Measurements from ENCODE around the gene FXYD4.
A peak's percentile ranks its signal among the peaks of the same experiment; 100 is the strongest.
"Not testable (repeated sequence)": the region's sequence is repeated elsewhere in the genome, so short reads cannot be mapped to it uniquely, and the experiment has no call there.

FXYD4 gene, protein sequence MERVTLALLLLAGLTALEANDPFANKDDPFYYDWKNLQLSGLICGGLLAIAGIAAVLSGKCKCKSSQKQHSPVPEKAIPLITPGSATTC

DNA sequence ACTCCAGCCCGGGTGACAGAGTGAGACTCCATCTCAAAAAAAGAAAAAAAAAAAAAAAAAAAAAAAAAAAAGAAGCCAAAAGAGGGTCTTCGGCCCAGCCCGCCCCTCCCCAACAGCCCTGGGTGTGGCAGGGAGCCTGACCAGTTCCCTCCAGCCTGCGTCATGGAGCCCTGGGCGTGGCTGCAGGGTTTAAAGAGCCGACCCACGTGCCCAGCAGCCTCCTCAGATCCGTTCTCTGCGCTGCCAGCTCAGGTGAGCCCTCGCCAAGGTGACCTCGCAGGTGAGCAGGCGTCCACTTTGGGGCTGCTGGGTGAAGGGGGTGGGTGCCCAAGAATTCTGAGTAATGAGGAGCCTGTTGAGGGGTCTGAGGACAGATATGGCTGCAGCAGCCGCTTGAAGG lies at the start of gene FXYD4:
Gene FXYD4 (plus strand): TSS at position 219 of the 400 bp plus-strand sequence. CDS start 2,111 bp downstream, outside the sequence.
- DNase-seq, result no peak

DNA sequence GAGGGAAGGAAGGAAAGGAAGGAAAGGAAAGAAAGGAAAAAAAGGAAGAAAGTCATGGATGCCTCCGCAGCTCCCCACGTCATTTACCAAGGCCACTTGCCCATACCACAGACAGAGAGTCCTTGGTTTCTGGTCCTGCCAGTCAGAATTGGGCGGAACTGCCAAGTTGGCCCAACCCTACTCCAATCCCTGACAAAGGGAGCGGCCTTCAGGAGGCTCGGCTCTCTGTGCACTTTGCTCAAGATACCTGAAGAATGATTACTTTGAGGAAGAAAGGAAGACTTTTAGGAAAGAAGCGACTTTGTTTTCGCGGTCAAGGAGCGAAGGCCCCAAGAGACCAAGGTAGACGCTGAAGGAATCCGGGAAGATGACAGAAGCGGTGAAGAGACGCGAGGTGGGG lies 49.1 kb upstream of the FXYD4 start:
- no peak for DNase-seq

DNA sequence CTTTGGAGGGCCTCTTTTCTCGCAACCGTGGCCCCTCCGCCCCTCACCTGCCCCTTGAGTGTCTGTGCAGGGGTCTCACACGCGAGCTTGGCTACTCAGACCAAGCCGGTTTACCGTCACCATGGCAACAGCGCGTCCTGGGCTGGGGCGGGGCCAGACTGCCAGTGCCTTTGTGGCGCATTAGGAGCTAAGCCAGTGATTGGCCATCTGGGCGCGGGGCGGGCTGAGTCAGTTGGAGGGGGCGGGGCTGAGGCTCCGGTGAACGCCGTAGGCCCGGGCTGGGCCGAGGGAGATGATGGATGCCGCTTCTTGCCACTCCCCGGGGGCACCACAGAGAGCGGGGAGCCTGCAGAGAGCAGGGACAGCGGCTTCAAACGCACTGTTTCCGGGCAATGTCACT lies 48.7 kb upstream of the FXYD4 start:
- peak; percentile 88 to 90 for DNase-seq

DNA sequence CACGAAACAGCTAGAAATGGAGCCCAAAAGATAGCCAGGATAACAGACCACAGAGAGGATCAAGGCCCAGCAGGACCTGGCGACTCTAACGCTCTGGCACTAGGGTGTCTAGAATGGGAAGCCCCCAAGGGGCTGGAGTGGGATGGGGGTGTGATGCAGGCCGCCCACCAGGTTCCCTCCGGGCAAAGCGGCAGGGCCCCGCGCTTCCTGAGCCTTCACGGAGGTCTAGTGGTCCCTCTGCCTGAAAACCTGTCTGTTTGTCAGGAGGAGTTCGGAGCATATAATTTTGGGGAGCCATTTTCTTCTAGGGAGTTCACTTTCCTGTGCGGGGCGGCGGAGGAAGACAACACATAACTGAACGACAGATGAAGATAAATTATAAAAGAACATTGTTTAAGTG lies 48.2 kb upstream of the FXYD4 start:
- DNase-seq, result no peak

DNA sequence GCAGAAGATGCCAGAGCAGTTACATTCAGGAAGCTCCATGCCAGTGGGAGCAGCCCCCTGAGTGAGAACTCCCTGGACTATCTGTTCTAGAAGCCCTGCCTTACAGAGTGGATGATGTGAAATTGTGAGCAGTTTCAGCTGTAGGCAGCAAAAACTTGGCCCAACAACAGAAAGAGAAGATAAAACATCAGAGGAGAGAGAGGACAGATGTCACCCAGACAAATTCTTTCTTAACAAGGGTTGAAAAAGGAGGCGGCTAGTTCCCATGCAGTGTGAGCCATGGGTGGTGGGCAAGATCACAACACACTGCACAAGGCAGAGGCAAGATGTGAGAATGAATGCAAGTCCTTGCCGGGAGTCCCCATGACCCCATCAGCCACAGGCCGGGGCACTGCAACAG lies 46.6 kb upstream of the FXYD4 start:
- DNase-seq, result no peak

DNA sequence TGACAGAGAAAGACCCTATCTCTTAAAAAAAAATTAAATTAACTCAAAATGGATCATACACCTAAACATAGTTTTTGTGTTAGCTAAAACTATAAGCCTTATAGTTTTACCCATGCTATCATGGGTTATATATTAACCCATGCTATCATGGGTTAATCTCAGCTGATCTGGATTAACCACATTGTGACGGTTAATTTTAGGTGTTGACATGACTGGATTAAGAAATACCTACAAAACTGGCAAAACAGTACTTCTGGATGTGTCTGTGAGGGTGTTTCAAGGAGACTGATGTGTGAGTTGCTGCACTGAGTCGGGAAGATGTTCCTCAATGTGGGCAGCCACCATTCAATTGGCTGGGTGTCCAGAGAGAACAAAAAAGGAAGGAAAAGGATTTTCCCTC lies 44.3 kb upstream of the FXYD4 start:
- no peak for DNase-seq

DNA sequence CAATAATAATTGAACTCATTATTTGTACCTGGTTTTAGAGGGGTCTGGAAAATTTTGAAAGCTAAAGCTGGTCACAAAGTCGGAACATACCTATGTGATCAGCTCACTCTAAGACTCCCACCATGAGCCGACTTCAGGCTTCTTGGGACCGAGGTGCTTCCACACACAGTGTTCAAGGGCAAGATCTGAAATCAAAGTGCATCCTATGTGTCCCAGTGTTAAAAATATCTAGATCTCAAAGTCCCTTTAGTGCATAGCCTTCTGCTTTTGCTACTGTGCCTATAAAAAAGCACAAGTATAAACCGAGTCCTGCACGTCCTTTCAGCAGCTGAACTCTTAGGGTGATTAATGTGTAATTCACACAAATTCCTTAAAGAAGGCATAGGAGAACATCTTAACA lies 43.5 kb upstream of the FXYD4 start:
- no peak for DNase-seq

DNA sequence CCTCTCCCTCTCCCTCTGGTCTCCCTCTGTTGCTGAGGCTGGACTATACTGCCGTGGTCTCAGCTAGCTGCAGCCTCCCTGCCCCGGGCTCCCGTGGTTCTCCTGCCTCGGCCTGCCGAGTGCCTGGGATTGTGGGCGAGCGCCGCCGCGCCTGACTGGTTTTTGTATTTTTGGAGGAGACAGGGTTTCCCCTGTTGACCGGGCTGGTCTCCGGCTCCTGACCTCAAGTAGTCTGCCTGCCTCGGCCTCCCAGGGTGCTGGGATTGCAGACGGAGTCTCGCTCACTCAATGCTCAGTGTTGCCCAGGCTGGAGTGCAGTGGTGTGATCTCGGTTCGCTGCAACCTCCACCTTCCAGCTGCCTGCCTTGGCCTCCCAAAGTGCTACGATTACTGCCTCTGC lies 42.6 kb upstream of the FXYD4 start:
- not testable (repeated sequence) for DNase-seq

DNA sequence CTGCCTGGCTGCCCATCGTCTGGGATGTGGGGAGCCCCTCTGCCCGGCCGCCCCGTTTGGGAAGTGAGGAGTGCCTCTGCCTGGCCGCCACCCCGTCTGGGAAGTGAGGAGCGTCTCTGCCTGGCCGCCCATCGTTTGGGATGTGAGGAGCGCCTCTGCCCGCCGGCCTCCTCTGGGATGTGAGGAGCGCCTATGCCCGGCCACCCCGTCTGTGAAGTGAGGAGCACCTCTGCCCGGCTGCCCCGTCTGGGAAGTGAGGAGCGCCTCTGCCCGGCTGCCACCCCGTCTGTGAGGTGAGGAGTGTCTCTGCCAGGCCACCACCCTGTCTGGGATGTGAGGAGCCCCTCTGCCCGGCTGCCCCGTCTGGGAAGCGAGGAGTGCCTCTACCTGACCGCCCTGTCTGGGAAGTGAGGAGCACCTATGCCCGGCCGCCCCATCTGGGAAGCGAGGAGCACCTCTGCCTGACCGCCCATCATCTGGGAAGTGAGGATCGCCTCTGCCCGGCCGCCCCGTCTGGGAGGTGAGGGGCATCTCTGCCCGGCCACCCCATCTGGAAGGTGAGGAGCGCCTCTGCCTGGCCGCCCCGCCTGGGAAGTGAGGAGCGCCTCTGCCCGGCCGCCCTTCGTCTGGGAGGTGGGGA lies 42.1 kb upstream of the FXYD4 start:
- DNase-seq, result not testable (repeated sequence)

DNA sequence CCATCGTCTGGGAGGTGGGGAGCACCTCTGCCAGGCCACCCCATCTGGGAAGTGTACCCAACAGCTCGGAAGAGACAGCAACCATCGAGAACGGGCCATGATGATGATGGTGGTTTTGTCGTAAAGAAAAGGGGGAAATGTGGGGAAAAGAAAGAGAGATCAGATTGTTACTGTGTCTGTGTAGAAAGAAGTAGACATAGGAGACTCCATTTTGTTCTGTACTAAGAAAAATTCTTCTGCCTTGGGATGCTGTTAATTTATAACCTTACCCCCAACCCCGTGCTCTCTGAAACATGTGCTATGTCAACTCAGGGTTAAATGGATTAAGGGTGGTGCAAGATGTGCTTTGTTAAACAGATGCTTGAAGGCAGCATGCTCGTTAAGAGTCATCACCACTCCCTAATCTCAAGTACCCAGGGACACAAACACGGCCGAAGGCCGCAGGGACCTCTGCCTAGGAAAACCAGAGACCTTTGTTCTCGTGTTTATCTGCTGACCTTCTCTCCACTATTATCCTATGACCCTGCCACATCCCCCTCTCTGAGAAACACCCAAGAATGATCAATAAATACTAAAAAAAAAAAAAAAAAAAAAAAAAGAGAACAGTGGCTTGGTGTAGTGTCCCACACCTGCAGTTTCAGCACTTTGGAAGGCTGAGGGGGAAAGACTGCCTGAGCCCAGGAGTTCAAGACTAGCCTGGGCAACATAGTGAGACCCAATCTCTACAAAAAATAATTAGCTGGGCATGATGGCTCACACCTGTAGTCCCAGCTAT lies 41.2 kb upstream of the FXYD4 start:
- not testable (repeated sequence) for DNase-seq

DNA sequence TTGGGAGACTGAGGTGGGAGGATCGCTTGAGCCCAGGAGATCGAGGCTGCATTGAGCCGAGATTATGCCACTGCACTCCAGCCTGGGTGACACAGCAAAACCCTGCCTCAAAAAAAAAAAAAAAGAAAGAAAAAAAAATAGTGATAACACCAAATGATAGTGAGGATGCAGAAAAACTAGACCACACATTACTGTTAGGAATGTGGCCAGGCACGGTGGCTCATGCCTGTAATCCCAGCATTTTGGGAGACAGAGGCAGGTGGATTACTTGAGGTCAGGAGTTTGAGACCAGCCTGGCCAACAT lies 40.7 kb upstream of the FXYD4 start:
- not testable (repeated sequence) for DNase-seq

DNA sequence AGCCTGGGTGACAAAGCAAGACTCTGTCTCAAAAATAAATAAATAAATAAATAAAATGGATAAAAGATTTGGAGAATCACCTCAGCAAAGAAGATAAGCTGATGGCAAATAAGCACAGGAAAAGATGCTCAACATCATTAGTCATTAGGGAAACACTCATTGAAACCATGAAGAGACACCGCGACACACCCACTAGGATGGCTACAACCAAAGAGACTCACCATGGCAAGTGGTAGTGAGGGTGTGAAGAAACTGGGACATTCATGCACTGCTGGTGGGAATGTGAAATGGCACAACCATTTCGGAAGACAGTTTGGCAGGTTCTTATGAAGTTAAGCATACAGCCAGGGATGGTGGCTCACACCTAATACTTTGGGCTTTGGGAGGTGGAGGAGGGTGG lies 37.8 kb upstream of the FXYD4 start:
- DNase-seq, result no peak

DNA sequence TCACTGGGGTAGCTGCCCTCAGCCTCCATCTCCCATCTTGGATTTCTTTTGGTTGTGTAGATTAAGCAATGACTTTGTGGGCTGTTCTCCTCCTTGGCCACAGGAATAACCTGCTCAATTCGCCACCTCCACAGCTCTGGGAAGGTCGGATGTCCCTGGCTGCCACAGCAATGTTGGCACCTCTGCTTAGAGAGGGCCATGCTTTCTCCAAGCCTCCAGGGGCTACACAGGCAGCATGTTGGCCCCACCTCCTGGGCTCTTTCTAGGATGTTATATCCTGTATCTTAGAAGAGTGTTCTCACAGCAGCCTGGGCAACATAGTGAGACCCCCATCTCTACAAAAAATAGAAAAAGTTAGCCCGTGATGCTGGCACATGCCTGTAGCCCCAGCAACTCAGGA lies 35.4 kb upstream of the FXYD4 start:
- DNase-seq, result no peak

DNA sequence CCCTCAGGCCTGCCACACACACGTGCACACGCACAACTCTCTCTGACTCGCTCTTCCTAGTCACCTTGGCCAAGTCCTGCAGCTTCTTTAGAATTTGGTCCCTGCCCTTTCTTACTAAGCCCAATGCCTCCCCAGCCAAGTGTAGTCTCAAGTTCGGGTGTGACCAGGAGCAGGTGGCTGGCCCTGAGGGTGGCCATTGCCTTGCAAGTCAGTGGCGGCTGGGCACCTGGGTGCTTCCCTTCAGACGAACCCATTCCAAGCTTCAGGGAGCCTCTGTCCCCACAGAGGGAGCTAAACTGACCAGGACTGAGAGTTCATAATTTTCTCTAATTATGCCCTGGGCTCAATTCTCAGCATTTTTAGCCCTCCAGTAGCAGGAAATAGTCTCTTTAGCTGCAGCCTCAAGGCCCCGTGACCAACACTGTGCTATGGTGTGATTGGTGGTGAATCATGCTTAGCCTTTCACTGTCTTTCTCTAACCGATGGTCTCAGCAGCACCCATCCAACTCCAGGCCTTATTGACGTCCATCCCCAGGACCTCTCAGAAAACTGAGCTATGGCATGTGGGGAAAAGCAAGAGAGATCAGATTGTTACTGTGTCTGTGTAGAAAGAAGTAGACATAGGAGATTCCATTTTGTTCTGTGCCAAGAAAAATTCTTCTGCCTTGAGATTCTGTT lies 34.7 kb upstream of the FXYD4 start:
- DNase-seq, result no peak

DNA sequence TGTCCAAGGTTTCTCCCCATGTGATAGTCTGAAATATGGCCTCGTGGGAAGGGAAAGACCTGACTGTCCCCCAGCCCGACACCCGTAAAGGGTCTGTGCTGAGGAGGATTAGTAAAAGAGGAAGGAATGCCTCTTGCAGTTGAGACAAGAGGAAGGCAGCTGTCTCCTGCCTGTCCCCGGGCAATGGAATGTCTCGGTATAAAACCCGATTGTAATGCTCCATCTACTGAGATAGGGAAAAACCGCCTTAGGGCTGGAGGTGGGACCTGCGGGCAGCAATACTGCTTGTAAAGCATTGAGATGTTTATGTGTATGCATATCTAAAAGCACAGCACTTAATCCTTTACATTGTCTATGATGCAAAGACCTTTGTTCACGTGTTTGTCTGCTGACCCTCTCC lies 33.9 kb upstream of the FXYD4 start:
- not testable (repeated sequence) for DNase-seq

DNA sequence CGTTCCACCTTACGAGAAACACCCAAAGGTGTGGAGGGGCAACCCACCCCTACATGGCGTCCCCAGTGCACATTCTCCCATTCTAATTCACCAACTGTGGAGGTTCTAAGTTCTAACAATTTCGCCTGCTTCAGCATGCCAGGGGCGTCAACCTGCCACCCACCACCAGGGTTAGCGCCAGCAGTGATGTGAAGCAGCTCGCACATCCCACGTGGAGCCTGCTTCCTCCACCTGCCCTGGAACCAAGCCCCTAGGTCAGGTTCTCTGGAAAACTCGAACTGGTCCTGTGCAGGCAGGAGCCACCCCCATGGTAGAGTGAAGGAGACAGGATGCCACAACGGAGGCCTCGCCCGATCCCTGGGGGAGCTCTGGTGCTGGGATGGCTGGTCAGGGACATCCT lies 33.3 kb upstream of the FXYD4 start:
- no peak for DNase-seq

DNA sequence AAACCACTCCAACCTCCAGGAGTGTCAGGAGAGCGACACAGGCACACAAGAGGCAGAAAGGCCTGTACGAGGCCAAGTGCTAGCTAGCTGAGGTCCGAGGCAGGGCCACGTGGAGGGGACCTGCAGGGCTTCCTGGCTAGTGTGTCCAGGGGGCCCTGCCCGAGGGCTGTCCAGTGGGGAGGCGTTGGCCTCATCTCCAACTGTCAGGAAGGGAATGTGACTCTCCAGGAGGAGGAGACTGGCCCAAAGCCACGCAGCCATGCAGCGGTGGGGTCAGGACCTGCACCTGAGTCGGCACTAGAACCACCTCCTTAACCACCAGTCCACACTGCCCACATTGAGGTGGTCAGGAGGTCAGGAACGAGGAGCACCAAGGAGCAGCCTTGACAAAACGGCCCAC lies 32.3 kb upstream of the FXYD4 start:
- DNase-seq, result no peak

DNA sequence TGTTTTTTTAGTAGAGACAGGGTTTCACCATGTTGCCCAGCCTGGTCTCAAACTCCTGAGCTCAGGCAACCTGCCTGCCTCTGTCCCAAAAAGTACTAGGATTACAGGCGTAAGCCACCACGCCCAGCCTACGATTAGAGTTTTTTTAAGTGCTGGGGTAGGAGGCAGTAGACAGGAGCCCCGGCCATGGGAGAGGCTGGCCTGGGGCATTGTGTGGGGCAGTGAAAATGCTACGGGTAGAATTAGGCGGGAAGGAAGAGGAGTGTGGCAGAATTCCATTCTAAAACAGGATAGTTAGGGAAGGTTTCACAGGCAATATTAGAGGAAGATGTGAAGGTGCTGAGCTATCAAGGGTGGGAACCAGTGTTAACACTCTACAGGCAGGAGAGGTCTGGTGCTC lies 31.3 kb upstream of the FXYD4 start:
- DNase-seq, result no peak

DNA sequence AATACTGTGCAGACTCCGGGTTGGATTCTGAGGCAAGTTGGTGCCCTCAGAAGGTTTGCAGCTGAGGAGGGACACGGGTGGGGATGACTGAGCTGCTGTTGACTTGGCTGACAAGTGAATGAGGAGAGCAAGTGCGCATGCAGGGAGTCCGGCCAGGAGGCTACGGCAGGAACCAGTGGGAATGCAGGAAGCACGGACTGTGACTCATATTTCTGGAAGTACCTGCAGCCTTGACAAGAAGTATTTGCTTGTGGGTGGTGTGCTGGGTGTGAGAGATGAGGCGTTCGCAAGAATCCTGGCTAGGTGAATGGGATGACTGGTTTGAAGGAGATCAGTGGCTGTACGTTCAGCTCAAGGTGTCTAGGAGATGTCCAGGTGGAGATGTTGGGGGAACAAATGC lies 30.8 kb upstream of the FXYD4 start:
- DNase-seq, result no peak

DNA sequence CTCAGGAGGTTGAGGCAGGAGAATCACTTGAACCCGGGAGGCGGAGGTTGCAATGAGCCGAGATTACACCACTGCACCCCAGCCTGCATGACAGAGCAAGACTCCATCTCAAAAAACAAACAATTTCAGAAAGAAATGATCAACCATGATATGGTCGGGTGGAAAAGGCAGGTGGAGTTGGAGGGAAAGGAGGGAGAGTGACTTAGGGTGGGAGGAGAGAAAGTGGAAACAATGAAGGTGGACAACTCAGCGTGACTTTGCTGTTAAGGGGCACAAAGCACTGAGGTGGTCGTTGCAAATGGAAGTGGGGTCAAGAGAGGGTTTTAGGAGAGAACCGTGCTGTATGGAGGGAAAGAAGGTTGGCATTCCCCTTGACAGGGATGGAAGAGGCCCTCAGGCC lies 30.0 kb upstream of the FXYD4 start:
- DNase-seq, result no peak

DNA sequence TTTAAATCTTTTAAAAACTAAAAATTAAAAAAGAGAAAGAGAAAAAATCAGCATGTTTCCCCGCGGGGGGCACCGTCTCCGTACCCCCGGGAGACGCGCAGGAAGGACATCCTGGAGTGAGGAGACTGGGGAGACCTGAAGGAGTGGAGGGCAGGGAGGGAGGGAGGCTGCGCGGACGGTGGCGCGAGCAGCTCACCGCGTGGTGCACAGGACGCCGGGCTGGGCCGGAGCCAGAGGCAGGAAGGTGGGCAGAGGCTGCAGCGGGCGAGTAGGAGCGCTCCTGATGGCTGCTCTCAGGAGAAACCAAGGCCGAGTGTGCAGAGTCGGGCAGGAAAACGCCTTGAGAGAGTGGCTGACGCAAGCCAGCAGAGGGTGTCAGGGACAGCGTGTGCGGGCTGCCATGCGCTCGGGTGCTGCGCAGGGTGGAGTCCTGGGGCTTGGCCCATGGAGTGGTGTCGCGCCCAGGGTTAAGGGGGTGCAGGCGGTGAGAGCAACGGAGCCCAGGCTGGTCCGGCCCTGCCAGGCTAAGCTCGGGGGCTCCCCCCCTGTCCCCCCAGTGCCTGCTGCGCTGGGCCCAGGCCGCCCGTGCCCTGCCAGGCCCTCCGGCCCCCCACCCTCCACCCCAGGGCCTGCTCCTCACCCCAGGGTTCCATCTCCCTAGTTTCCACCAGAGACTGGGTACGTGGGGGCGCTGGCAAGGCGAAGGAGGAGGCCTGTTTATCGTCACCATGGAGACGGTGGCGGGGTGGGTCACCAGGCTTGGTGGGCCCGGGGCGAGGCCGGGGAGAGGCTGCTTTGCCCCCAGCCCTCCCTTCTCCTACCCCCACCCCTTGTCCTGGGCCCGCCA lies 28.9 kb upstream of the FXYD4 start:
- no peak for DNase-seq

DNA sequence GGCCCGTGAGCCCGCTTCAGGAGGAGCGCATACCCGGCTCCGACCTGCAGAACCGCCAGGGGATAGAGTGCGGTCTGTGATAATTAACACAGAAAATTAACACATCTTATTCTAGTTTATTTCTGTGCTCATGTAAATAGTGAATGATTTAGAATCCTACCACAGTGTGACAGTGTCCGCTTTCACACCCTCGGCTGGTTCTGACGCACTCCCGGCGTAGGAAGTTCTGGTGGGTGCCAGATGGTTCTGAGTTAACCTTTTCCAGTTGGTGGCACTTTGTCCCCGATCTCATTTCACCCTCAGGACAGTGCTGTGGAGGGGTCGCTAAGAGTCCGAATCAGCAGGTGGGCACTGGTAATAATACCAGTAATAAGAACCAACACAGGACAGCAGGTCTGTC lies 28.3 kb upstream of the FXYD4 start:
- no peak for DNase-seq

DNA sequence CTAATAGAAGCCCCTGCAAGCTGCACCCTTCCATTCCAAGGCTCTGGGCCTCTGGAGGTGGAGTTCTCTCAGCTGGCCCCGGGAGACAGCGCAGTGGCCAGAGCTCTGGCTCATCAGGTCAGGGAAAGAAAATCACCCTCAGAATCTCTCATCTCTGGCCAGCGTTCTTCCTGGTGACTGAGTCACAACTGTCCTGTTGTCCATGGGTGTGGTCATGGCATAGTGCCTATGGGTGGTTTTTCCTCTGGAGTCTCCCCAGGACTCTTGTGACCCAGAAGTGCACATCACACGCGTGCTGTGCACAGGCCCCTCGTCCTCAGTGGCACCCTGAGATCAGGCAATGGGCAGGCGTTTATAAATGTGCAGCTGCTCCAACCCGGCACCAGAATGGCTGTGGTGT lies 27.4 kb upstream of the FXYD4 start:
- DNase-seq, result no peak
